Iris pigment epithelial cell (primary cell): ENCODE measurements around the gene CSF1.
"Not testable (repeated sequence)": the region's sequence is repeated elsewhere in the genome, so short reads cannot be mapped to it uniquely, and the experiment has no call there.

Experiments used
- DNase-seq: peaks from one replicate; pipeline ENCODE4 v3.0.0-alpha.2; 2011; ENCODE audit warnings: low read depth

Gene CSF1, protein sequence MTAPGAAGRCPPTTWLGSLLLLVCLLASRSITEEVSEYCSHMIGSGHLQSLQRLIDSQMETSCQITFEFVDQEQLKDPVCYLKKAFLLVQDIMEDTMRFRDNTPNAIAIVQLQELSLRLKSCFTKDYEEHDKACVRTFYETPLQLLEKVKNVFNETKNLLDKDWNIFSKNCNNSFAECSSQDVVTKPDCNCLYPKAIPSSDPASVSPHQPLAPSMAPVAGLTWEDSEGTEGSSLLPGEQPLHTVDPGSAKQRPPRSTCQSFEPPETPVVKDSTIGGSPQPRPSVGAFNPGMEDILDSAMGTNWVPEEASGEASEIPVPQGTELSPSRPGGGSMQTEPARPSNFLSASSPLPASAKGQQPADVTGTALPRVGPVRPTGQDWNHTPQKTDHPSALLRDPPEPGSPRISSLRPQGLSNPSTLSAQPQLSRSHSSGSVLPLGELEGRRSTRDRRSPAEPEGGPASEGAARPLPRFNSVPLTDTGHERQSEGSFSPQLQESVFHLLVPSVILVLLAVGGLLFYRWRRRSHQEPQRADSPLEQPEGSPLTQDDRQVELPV

DNA sequence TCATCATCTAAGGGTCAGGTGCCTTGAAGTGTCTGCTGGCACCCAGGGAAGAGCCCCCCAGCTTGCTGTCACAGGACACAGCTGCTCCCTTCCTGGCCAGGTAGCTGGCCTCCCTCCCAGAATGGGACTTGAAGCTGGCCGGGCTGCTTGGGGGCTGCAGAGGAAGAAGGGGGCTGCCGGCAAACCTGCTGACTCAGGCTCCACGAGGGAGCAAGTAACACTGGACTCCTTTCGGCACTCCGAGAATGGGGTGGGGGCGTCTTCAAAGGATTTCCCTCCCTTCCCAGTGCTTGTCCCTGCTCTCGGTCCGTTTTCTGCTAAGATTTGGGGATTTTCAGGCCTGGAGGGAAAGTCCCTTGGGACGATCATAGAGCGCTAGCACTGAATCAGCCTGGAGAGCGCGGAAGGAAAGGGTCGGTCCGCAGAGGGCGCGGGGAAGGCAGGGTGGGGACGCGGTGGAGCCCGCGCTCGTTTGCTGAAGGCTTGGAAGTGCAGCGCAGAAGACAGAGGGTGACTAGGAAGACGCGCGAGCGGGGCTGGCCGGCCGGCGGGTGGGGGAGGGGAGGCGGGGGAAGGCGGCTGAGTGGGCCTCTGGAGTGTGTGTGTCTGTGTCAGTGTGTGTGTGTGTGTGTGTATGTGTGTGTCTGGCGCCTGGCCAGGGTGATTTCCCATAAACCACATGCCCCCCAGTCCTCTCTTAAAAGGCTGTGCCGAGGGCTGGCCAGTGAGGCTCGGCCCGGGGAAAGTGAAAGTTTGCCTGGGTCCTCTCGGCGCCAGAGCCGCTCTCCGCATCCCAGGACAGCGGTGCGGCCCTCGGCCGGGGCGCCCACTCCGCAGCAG, at the start of gene CSF1:
TSS of gene CSF1 (plus strand) at position 727 of the 840 bp plus-strand sequence. CDS start 175 bp downstream, outside the sequence.
- DNase-seq: peak; percentile 85

DNA sequence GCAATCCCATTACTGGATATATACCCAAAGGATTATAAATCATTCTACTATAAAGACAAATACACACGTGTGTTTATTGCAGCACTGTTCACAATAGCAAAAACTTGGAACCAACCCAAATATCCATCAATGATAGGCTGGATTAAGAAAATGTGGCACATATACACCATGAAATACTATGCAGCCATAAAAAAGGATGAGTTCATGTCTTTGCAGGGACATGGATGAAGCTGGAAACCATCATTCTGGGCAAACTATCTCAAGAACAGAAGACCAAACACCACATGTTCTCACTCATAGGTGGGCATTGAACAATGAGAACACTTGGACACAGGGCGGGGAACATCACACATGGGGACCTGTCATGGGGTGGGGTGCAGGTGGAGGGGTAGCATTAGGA, 49.0 kb upstream of the CSF1 start:
- DNase-seq: not testable (repeated sequence)

DNA sequence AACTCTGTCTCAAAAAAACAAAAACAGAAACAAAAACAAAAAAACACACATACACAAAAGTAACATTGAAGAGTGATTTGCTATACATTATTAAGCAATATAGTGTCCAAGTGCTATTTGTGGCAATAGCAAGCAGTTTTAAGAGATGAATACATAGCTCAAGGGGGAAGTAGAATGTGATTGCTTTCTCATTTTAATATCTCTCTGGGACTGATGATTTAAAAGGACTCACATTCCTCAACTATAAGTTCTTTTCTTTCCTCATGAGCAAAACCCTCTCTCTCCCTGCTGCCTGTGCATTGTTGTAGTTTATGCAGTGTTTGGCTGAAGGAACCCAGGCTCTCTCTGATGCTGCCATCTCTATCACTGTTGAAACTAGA, 47.0 kb upstream of the CSF1 start:
- no peak for DNase-seq

DNA sequence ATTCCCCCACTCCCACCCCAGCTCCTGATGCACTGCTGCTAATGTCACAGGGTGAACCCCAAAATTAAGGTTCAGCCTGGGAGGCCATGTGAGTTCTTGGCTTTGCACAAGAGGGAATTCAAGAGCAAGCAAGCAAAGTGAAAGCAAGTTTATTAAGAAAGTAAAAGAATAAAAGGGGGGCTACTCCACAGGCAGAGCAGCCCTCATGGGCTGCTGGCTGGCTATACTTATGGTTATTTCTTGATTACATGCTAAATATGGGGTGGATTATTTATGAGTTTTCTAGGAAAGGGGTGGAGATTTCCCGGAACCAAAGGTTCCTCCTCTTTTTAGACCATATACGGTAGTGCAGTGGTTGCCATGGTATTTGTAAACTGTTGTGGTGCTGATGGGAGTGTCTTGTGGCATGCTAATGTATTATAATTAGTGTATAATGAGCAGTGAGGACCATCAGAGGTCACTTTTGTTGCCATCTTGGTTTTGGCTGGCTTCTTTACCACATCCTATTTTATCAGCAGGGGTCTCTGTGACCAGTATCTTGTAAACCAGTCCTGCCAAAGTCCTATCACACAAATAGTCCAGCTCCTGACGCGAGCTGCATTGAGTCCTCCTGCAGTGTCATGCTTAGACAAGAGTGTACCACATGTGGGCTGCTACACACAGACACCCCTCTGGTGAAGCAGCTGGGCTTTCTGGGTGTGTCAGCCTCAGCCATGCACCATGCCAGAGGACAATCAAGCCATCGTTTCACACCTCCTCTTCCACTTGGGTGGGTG, 46.4 kb upstream of the CSF1 start:
- no peak for DNase-seq

DNA sequence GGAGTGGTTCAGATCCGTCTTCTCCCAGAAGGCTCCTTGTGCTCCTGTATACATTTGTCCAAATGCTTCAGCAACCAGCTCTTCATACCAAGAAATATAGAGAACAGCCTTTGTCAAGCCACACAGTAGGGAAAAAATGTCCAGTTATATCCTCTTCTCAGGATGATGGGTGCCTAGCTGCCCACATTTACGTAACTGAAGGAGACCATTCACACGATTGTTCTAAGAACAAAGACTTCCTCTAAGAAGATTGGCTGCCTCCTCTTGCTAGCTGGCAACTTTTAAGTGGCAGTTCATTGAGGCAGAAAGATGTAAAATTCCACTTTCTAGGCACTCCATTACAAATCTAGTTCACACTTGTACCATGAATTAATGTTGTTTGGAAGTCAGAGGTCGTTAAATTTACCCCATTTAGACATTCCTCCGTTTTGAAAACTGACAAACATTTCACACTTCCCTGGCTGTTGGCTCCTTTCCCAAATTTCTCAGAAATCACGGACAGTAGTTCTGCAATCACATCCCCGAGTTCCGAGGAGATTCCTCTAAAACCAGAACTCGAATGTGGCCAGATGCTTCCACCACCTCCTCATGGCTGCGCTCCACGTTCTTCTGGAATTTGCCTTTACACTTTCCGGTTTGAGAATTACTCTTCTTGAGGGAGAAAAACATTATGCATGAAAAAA, 45.6 kb upstream of the CSF1 start:
- no peak for DNase-seq

DNA sequence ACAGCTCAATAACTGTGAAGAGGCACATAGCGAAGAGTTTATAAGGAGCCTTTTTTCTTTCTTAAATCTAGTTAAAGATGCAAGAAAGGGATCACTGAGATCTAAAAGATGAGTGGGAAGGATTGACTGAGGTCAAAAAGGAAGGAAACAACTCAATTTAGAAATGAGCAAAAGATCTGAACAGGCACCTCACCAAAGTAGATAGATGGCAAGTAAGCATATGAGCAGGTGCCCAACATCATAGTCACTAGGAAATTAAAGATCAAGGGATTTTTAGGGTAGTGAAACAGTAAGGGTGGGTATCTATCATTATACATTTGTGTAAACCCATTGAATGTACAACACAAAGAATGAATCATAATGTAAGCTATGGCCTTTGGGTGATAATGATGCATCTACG, 44.6 kb upstream of the CSF1 start:
- DNase-seq: no peak

DNA sequence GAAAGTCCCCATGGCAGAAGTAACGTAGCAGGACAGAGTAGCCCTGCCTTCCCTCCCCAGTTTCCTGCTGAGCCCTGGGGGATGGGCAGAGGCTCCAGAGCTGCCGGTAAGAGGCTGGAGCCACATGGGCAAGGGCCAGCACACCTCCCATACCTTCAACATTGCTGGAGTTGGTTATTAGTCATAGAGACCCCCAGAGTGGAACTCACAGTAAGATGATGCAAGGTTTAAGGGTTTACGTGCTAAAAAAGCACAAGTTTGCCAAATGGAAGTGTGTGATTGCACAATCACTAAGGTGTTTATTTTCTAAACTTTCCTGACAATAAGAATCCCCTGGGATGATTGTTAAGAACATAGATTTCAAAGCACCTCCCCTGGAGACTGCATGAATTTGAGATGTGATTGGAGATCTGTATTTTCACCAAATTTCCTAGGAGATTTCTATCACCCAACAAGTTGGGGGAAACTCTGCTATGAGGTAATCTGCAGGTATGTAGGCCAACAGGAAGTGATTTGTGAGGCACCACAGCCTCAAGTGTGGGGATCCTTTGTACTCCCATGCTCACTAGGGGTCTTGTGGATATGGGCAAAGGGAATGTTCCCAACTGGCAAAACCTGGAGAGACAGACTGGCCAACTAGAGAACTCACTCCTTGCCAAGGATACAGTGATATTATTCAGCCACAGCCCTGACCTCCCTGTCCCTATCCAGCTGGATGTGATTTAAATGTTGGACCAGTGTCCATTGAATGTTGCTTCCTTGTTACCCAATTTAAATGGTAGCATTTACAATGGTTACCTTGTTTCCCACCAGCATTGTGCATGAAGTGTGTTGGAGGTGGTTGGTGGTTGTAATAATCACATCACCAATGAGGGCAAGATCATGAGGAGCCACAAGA, 37.1 kb upstream of the CSF1 start:
- peak; percentile 51 for DNase-seq

DNA sequence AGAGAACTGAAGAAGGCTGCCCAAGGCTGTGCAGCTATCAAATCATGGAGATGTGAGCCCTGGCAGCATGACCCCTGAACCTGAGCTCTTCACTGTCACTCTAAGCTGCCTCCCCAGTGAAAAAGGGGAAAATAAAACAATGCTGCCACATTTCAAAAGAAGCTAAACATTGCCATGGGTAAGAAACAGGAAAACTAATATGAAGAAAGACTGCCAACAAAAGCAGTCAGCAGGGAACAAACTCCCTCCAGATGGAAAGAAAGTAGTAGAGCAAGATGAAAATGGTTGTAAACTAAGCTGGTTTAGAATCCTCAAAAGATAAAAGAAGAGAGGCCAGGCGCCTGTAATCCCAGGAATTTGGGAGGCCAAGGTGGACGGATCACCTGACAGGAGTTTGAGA, 36.2 kb upstream of the CSF1 start:
- DNase-seq: no peak

DNA sequence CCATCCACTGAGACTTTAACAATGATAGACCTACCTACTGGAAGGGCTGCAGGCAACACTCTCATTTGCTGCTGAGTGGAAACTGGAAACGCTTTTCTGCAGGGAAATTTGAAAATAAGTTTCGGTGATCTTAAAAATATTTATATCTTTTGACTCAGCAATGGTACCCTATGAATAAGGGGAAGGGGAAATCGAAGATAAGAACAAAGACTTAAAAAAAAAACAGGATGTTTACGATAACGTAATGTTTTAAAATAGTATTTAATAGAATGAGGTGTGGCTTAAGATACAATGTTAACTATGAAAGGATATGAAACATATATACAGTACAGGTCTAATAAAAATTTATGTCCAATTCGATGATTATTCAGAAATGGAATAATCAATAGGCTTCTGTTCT, 34.8 kb upstream of the CSF1 start:
- DNase-seq: no peak

DNA sequence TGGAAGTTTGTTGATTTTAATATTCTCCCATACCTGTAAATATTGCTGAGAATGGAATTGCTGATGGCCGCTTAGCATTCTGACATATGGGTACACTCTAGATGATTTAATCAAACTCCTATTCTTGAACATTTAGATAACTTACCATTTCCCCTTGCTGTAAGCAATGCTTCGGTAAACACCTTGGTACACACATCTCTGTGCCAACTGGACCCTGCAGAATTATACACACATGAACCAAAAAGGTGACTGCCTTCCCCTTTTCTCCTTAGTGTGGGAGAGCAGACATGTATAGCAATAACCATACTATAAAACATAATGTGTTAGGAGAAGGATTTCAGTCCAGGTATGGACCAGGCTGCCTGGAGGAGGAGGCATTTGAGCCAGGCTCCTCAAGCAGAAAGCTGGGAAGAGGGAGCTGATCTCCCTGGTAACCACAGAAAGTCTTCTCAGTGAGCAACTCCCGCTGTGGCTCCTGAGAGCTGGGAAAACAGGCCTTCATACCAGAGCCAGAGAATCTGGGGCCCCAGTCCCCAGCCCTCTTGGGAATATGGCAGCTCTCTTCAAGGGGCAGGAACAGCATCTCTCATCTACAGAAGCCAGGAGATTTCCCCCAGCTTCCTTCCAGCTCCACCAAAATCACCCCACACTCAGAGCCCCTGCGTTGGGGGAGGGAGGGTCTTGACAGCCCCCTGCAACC, 33.9 kb upstream of the CSF1 start:
- DNase-seq: no peak

DNA sequence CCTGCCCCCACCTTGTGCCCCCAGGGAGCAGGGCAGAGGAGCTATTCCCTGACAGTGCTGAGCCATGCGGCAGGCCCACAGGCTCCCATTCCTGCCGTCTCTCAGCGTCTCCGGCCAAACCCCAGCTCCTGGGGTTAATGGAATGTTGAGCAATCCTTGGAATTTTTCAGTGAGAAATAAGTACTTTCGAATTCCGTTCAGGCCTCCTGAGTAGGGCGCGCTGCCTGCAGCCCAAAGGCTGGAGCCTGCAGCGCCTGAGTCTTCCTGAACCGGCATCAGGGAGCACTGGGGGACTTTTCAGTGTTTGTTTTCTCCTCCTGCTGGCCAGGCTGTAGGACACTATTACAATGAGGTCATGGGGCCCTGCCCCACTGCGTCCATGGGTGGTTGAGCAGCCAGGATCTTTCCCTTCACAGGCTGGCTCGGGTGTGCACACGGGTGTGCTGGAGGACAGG, 33.3 kb upstream of the CSF1 start:
- DNase-seq: peak; percentile 89

DNA sequence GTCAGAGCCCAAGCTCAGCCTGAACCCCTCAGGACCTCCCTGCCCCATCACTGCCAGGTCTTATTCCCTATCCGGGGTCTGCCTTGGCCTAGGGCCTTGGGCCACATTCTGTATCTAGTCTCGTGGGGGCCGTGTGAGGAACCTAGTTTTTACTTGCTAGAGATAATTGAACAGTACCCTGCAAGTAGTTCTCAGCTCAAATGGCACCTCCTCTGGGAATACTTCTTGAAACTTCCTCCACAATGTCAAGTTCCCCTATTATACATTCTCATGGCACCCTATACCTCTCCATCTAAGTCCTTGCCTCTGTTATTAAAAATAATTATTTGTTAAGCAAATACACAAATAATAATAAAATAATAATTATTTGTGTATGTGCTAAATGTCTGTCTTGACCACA, 32.9 kb upstream of the CSF1 start:
- DNase-seq: no peak

DNA sequence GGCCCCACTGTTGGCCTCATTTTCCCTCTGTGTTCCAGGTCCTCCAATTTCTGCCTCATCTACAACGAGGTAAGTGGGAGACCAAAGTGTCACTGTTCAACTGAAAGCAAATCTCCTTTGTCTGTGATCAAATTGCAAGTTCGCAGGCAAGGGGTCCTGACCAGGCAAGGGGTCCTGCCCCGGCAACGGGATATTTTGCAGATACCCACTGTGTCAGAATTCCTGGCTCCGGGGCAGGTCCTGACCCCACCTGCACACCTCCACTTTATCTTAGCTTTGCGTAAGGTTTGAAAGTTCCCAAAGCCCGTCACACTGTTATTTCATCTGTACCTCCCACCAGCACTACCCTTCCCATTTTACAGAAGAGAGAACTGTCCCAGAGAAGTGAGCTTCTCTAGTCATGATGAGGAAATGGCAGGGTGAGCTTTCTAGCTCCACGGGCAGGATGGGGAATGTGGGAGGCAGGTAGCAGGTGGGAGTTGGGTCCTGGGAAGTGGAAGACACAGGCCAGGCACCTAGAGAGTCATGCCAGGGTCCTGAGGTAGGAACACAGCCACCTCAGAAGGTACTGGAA, 32.0 kb upstream of the CSF1 start:
- DNase-seq: no peak

DNA sequence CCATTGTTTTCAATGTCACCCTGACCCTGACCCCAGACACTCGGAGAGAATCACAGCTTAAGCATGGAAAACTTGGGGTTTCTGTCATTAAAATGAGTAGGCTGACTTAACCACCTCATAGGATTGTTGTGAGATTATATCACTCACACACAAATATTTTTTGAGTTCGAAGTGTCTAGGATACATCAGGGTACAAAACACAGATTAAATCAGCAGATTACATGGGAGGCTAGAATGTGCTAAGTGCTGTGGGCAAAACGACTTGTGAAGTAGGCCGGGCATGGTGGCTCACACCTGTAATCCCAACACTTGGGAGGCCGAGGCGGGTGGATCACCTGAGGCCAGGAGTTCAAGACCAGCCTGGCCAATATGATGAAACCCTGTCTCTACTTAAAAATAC, 31.3 kb upstream of the CSF1 start:
- DNase-seq: not testable (repeated sequence)

DNA sequence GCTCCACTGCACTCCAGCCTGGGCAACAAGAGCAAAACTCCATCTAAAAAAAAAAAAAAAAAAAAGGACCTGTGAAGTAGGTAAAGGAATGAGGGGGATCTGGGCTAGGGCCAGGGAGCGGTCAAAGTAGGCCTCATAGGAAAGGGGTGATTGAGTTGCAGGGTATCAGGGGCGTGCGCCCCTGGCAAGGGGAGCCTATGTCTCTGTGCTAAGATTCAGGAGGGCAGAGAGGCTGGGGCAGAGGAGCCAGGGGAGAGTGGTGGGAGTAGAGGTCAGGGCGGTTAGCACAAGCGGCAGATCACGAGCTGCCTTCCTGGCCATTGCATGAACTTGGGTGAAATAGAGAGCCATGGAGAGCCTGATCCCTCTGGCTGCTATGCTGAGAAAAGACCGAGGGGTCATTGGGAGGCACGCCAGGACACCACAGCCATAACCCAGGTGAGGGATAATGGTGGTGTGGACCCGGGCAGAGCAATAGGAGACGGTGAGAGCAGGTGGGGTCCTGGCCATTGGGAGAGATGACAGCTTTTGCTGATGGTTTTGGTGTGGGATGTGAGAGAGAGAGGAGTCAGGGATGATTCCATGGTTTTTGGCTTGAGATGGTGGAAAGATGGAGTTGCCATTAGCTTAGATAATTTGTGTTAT, 30.6 kb upstream of the CSF1 start:
- DNase-seq: no peak

DNA sequence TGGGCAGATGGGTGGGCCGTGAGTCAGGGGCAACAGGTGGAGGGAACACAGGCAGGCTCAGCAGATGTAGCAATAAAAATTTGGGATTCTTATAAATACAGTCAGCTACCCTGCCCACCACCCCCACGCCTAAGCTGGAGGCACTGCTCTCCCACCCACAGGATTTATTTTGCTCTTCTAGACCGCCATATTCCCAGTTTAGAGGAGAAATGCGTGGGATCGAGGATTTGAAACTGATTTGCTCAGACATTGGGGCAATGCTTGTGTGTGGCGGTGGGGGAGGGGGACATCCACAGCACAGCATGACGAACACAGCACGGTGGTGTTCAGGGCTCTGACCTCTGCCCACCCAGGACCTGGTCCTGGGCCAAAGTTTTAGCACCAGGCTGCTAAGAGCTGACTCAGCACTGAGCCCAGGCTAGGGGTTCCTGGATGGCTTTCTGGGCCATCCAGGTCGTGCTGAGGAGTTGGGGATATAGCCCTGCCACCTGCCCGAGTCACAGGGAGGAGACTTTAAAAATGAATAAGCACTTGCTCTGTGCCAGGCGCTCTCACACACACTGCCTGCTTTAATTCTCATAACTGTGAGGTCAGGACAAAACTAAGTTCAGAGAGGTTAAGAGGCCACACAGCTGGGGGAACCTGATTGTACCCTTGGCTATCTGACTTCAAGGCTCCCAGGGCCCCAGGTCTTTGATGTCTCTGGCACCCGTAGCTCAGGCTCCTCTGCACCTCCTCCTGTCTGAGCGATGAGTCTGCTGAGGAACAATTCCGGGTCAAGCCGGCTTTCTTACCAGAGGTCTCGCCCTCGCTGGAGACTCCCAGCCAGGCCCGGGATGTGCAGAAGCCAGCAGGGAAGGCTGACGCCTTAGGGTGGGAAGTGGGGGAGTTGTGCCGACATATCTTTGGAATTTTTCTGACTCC, 29.4 kb upstream of the CSF1 start:
- DNase-seq: no peak

DNA sequence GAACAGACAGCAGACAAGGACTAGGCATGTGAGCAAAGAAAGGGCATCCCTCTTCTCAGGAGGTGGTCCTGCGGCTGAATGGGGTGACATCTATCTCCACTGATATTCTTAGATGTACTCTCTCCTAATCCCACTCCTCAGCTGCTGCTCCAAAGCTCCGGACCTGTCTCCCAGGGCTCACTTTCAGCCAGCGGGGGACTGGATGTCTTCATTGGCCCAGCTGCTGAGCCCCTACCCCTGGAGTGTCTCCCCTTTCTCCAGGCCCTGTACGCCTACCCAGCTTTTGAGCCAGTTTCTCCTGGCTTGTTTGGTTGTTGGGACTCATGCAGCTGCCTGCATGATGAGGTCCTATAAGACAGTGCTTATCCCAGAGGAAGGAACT, 28.8 kb upstream of the CSF1 start:
- no peak for DNase-seq
